ENCODE data around the gene CRYGC.

The CRYGC gene

GRCh38 chr2:208092093-208092832 lies 37.4 kb downstream of the CRYGC start:
- no peak for DNase-seq

GRCh38 chr2:208090420-208090819 lies 39.2 kb downstream of the CRYGC start:
- no peak for DNase-seq

DNA sequence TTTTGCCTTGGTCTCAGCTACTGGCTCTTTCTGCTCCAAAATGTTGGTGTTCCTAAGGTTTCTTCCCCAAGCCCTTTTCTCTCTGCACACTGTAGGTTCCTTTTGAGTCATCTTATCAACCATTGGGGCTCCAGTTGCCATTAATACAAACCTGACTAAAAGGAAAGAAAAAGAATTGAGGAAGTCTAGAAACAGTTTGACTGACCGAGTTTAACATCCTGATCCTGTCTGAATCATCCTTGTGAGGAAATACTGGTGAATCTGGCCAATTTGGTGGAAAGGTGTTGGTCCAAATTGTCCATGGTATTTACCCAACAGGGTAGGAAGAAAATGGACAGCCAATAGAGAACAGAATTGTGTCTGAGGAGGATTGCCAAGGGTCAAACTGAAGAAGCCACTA lies 43.6 kb downstream of the CRYGC start:
- DNase-seq = no peak

- no peak for DNase-seq
These were observed 45.8 kb downstream of the CRYGC start for GRCh38 chr2:208083807-208084206.
